Measurements from ENCODE around the gene CRADD. TPM values are rescaled to one million over a fixed set of nuclear protein-coding genes. Genes with fewer than 3 reads are reported as not detected.

Gene CRADD
- total and polyA plus RNA-seq, 2 donors (not counting 3 experiments of a cell fraction or from before 2014, with no cell fraction given) = 11.7 to 14.5 TPM

GRCh38 chr12:93759512-93760081, 82.4 kb downstream of the CRADD start:
- no peaks in the 10 kb centered on the region for H4K20me1 ChIP-seq (replicated peaks; ENCODE audit: control insufficient read depth, extremely low read depth, insufficient read depth, low read length)
- no peaks in the 10 kb centered on the region for H3K79me2 ChIP-seq (ENCODE audit: control insufficient read depth, insufficient read depth, low read length)
- H3K9me3 ChIP-seq (replicated peaks; ENCODE audit: control insufficient read depth, insufficient read depth, low read length) = no peaks in the 10 kb centered on the region
- TF ChIP-seq MAX (IDR thresholded peaks at IDR 0.05; ENCODE audit: insufficient read depth, insufficient read length) (no peak), EZH2 (IDR thresholded peaks at IDR 0.05; ENCODE audit: borderline replicate concordance, low read depth, low read length, severe bottlenecking) (no peak), MYC (IDR thresholded peaks at IDR 0.05; ENCODE audit: low read depth, low read length) (no peak), FOS (IDR thresholded peaks at IDR 0.05; ENCODE audit: borderline replicate concordance, insufficient read depth, low read length) (no peak), POLR2A (IDR thresholded peaks at IDR 0.05; ENCODE audit: low read depth, low read length) (no peak), JUN (IDR thresholded peaks at IDR 0.05; ENCODE audit: borderline replicate concordance, insufficient read depth, insufficient read length, low read depth) (no peak), GATA2 (IDR thresholded peaks at IDR 0.05; ENCODE audit: insufficient read depth, insufficient read length, low read depth, low read length) (no peak), CTCF (IDR thresholded peaks at IDR 0.05; ENCODE audit: extremely low read depth in 1 of 2, insufficient read depth in 1 of 2, low read depth in 1 of 2, low read length in 2 of 2) (no peak), POLR2AphosphoS5 (IDR thresholded peaks at IDR 0.05; ENCODE audit: insufficient read depth, low read depth, low read length) (no peak)
- ChIA-PET CTCF (interaction anchor here (0.8 to 2.4 kb wide), 6 partner anchors 8 to 342 kb away, joined by 3 to 15 read pairs (median 6); no protein-coding TSS in a partner anchor), POLR2A (no interaction called here)
- H3K4me3 ChIP-seq (replicated peaks in 1 of 3; ENCODE audit: insufficient read depth in 1 of 3, low read depth in 1 of 3, low read length in 3 of 3) = no peak overlapping the region
- no peaks in the 10 kb centered on the region for H3K9me1 ChIP-seq (replicated peaks; ENCODE audit: control insufficient read depth, extremely low read depth, insufficient read depth, low read length)
- no peaks in the 10 kb centered on the region for H3K27me3 ChIP-seq (ENCODE audit: control insufficient read depth in 2 of 2, insufficient read depth in 2 of 2, low read length in 2 of 2)
- H3K36me3 ChIP-seq (ENCODE audit: control insufficient read depth in 2 of 2, extremely low read depth in 1 of 2, insufficient read depth in 2 of 2, low read length in 2 of 2) = no peaks in the 10 kb centered on the region
- FAIRE-seq (no peak), DNase-seq (ENCODE audit: low read depth, low spot score) (peak; percentile 43)
- H3K4me2 ChIP-seq (ENCODE audit: insufficient read depth, low read length) = no peak overlapping the region
- intact Hi-C loops (cut with micrococcal nuclease) (no loop called here), dilution Hi-C loops (cut with MboI; ENCODE audit: extremely low pct_ligation_motif_present, low sequenced_read_pairs) (no loop called here)
- H3K4me1 ChIP-seq (ENCODE audit: control insufficient read depth, extremely low read depth, insufficient read depth, low read length) = no peaks in the 10 kb centered on the region
- BruUV-seq (replicated peaks) = no TSS peak
- no peak overlapping the region for H3K9ac ChIP-seq (replicated peaks; ENCODE audit: extremely low read depth, insufficient read depth, low read length)
- no peak overlapping the region for H2AFZ ChIP-seq (ENCODE audit: low read depth, low read length)
- H3K27ac ChIP-seq (ENCODE audit: insufficient read depth, low read depth, low read length) = no peak overlapping the region
